Hippocampal formation (tissue), 2 donors: Measurements from ENCODE around the gene MRPS18C.
"Not testable (repeated sequence)": the region's sequence is repeated elsewhere in the genome, so short reads cannot be mapped to it uniquely, and the experiment has no call there.

Experiments used
- DNase-seq, 2 donors: peaks; one replicate each; lab custom pipeline; 2025; lab: John Stamatoyannopoulos, UW

Gene MRPS18C

GRCh38 chr4:83498187-83498586, 42.3 kb downstream of the MRPS18C start:
- DNase-seq: no peak

- DNase-seq: not testable (repeated sequence)
These were observed 45.8 kb downstream of the MRPS18C start for GRCh38 chr4:83501671-83502070.

- DNase-seq: no peak
These were observed 48.1 kb downstream of the MRPS18C start for GRCh38 chr4:83503974-83504373.

- DNase-seq: no peak
These were observed 48.6 kb downstream of the MRPS18C start for GRCh38 chr4:83504503-83504902.

- DNase-seq: no peak
These were observed 49.1 kb downstream of the MRPS18C start for GRCh38 chr4:83504996-83505395.

GRCh38 chr4:83509156-83509585, 53.3 kb downstream of the MRPS18C start:
- DNase-seq: peak in 1 of 2 donors; percentile 6

- DNase-seq: no peak
These were observed 54.6 kb downstream of the MRPS18C start for GRCh38 chr4:83510442-83510841.
